ENCODE data around the gene ACSL4. TPM values are rescaled to one million over a fixed set of nuclear protein-coding genes. Genes with fewer than 3 reads are reported as not detected.
"Not testable (repeated sequence)": the region's sequence is repeated elsewhere in the genome, so short reads cannot be mapped to it uniquely, and the experiment has no call there.

ACSL4 gene
- total RNA-seq, 1 donor from 2014 or later = 18.5 TPM

- Histone ChIP-seq H3K9me3 (peaks cover 6 to 14% of the 10 kb centered on the region in 2 donors), H3K36me3 (no peaks in the 10 kb centered on the region), H3K27ac (no peak overlapping the region), H3K4me3 (no peak overlapping the region), H3K27me3 (no peaks in the 10 kb centered on the region), H3K4me1 (no peaks in the 10 kb centered on the region)
- no peak for TF ChIP-seq CTCF (IDR thresholded peaks at IDR 0.05)
- DNase-seq (ENCODE audit: low spot score in 2 of 2) = no peak
- intact Hi-C loops (cut with DNase I) = no loop called here
Observed at GRCh38 chrX:109753256-109753655, 20.2 kb upstream of the ACSL4 start.

- no peaks in the 10 kb centered on the region for H3K4me1 ChIP-seq
- no peak for DNase-seq (ENCODE audit: low spot score in 2 of 2)
- intact Hi-C loops (cut with DNase I) = no loop called here
- H3K27ac ChIP-seq = no peak overlapping the region
- H3K4me3 ChIP-seq = no peak overlapping the region
- no peaks in the 10 kb centered on the region for H3K27me3 ChIP-seq
- no peaks in the 10 kb centered on the region for H3K36me3 ChIP-seq
- H3K9me3 ChIP-seq = peaks cover 6 to 14% of the 10 kb centered on the region in 2 donors
- no peak for TF ChIP-seq CTCF (IDR thresholded peaks at IDR 0.05)
Observed at GRCh38 chrX:109751698-109752097, 18.6 kb upstream of the ACSL4 start.

- H3K4me1 ChIP-seq = no peaks in the 10 kb centered on the region
- no peaks in the 10 kb centered on the region for H3K9me3 ChIP-seq
- DNase-seq (ENCODE audit: low spot score in 2 of 2) = no peak
- TF ChIP-seq CTCF (IDR thresholded peaks at IDR 0.05) = no peak
- H3K27ac ChIP-seq = no peak overlapping the region
- H3K27me3 ChIP-seq = no peaks in the 10 kb centered on the region
- intact Hi-C loops (cut with DNase I) = no loop called here
- H3K4me3 ChIP-seq = no peak overlapping the region
- H3K36me3 ChIP-seq = no peaks in the 10 kb centered on the region
Observed at GRCh38 chrX:109749207-109749606, 16.1 kb upstream of the ACSL4 start.

GRCh38 chrX:109747681-109748080 lies 14.6 kb upstream of the ACSL4 start:
- intact Hi-C loops (cut with DNase I) = no loop called here
- H3K9me3 ChIP-seq = no peaks in the 10 kb centered on the region
- H3K4me3 ChIP-seq = no peak overlapping the region
- no peaks in the 10 kb centered on the region for H3K36me3 ChIP-seq
- H3K4me1 ChIP-seq = no peaks in the 10 kb centered on the region
- H3K27ac ChIP-seq = no peak overlapping the region
- DNase-seq (ENCODE audit: low spot score in 2 of 2) = no peak
- H3K27me3 ChIP-seq = no peaks in the 10 kb centered on the region
- no peak for TF ChIP-seq CTCF (IDR thresholded peaks at IDR 0.05)

- intact Hi-C loops (cut with DNase I) = no loop called here
- H3K27me3 ChIP-seq = no peaks in the 10 kb centered on the region
- no peaks in the 10 kb centered on the region for H3K4me1 ChIP-seq
- no peak for TF ChIP-seq CTCF (IDR thresholded peaks at IDR 0.05)
- H3K9me3 ChIP-seq = no peaks in the 10 kb centered on the region
- H3K27ac ChIP-seq = no peak overlapping the region
- DNase-seq (ENCODE audit: low spot score in 2 of 2) = no peak
- H3K4me3 ChIP-seq = no peak overlapping the region
- no peaks in the 10 kb centered on the region for H3K36me3 ChIP-seq
Observed at GRCh38 chrX:109742722-109743121, 9.7 kb upstream of the ACSL4 start.

- intact Hi-C loops (cut with DNase I); H3K9me3 ChIP-seq; H3K27me3 ChIP-seq; H3K4me1 ChIP-seq; H3K27ac ChIP-seq; H3K36me3 ChIP-seq; DNase-seq (ENCODE audit: low spot score in 2 of 2); H3K4me3 ChIP-seq: not testable (repeated sequence)
Observed at GRCh38 chrX:109740896-109741295, 7.8 kb upstream of the ACSL4 start.

Data from ascending aorta (tissue), 2 donors.